COLO668 (cell line): ENCODE results near the gene MYCBPAP.

Source experiments
- DNase-seq: peaks from one replicate; lab custom pipeline; 2025; ENCODE audit not compliant: unreplicated experiment; lab: John Stamatoyannopoulos, UW

MYCBPAP gene

GRCh38 chr17:50484386-50485155, 23.7 kb upstream of the MYCBPAP start:
- DNase-seq, result no peak

GRCh38 chr17:50487213-50488096, 20.8 kb upstream of the MYCBPAP start:
- no peak for DNase-seq

GRCh38 chr17:50488880-50489279, 19.4 kb upstream of the MYCBPAP start:
- DNase-seq, result no peak

- DNase-seq, result no peak
These were observed 16.7 kb upstream of the MYCBPAP start for GRCh38 chr17:50491505-50491904.

GRCh38 chr17:50492214-50492613, 16.0 kb upstream of the MYCBPAP start:
- no peak for DNase-seq

- DNase-seq, result no peak
These were observed 14.5 kb upstream of the MYCBPAP start for GRCh38 chr17:50493744-50494143.

- DNase-seq, result no peak
These were observed 12.9 kb upstream of the MYCBPAP start for GRCh38 chr17:50495217-50495823.

GRCh38 chr17:50495918-50496317, 12.3 kb upstream of the MYCBPAP start:
- no peak for DNase-seq

- no peak for DNase-seq
These were observed 10.0 kb upstream of the MYCBPAP start for GRCh38 chr17:50498021-50498874.

GRCh38 chr17:50499270-50499669, 9.0 kb upstream of the MYCBPAP start:
- no peak for DNase-seq

- DNase-seq, result no peak
These were observed 8.5 kb upstream of the MYCBPAP start for GRCh38 chr17:50499721-50500120.

GRCh38 chr17:50501054-50501453, 7.2 kb upstream of the MYCBPAP start:
- DNase-seq, result peak; percentile 8

- DNase-seq, result no peak
These were observed 5.8 kb upstream of the MYCBPAP start for GRCh38 chr17:50502301-50502990.

GRCh38 chr17:50505591-50506130, 2.6 kb upstream of the MYCBPAP start:
- no peak for DNase-seq

- no peak for DNase-seq
These were observed 1.9 kb upstream of the MYCBPAP start for GRCh38 chr17:50506298-50506697.

- no peak for DNase-seq
These were observed 578 bp downstream of the MYCBPAP start for GRCh38 chr17:50508573-50509460.

- DNase-seq, result no peak
These were observed 2.8 kb downstream of the MYCBPAP start for GRCh38 chr17:50511058-50511457.

GRCh38 chr17:50513495-50513894, 5.3 kb downstream of the MYCBPAP start:
- no peak for DNase-seq

- DNase-seq, result no peak
These were observed 6.1 kb downstream of the MYCBPAP start for GRCh38 chr17:50514388-50514787.
